DND-41 (cell line): Measurements from ENCODE around the gene CYP3A7.
"Not testable (repeated sequence)": the region's sequence is repeated elsewhere in the genome, so short reads cannot be mapped to it uniquely, and the experiment has no call there.

ENCODE experiments used
- ATAC-seq: fragments of 200-7000 bp; cut with Tn5 transposase; 3 replicates; pipeline ENCODE4 v1.9.1; 2021; ENCODE audit warnings: low read depth; ENCODE audit not compliant: insufficient read depth
- DNase-seq: peaks from one replicate; pipeline ENCODE4 v3.0.0-alpha.2; 2020
- H2AFZ ChIP-seq: 2 replicates; pipeline ENCODE4 v1.6.0; 2012; ENCODE audit warnings: low read depth, low read length
- H3K27ac ChIP-seq: 2 replicates; pipeline ENCODE4 v1.5.1; 2012; ENCODE audit warnings: low read length, inconsistent platforms
- H3K27me3 ChIP-seq: fragments of 200-600 bp; sonication (generic); 2 replicates; pipeline ENCODE4 v1.6.0; 2012; ENCODE audit warnings: low read length, mild to moderate bottlenecking, inconsistent platforms; ENCODE audit not compliant: insufficient read depth, poor library complexity
- H3K36me3 ChIP-seq: 2 replicates; pipeline ENCODE4 v1.5.1; 2012; ENCODE audit warnings: low read length, inconsistent platforms; ENCODE audit not compliant: insufficient read depth
- H3K4me1 ChIP-seq: 2 replicates; pipeline ENCODE4 v1.5.1; 2012; ENCODE audit warnings: mild to moderate bottlenecking, low read length; ENCODE audit not compliant: insufficient read depth
- H3K4me2 ChIP-seq: 2 replicates; pipeline ENCODE4 v1.6.0; 2012; ENCODE audit warnings: mild to moderate bottlenecking, moderate library complexity, low read length, inconsistent platforms; ENCODE audit not compliant: insufficient read depth
- H3K4me3 ChIP-seq, 2 experiments: fragments of 200-600 bp in 1 of 2; shearing (Covaris generic) in 1 of 2; 2 replicates each; pipeline ENCODE4 v1.5.1; 2012 to 2016; ENCODE audit warnings: inconsistent platforms in 2 of 2, low read length in 2 of 2, mild to moderate bottlenecking in 2 of 2, low read depth in 1 of 2, moderate library complexity in 1 of 2
- H3K79me2 ChIP-seq: 2 replicates; pipeline ENCODE4 v1.6.0; 2012; ENCODE audit warnings: low read length, inconsistent platforms; ENCODE audit not compliant: insufficient read depth
- H3K9ac ChIP-seq: 2 replicates; pipeline ENCODE4 v1.6.0; 2012; ENCODE audit warnings: low read depth, mild to moderate bottlenecking, inconsistent platforms, low read length, moderate library complexity
- H3K9me3 ChIP-seq: 2 replicates; pipeline ENCODE4 v1.5.1; 2012; ENCODE audit warnings: low read length, moderate library complexity, mild to moderate bottlenecking, inconsistent platforms; ENCODE audit not compliant: insufficient read depth, severe bottlenecking
- H4K20me1 ChIP-seq: 2 replicates; pipeline ENCODE4 v1.6.0; 2012; ENCODE audit warnings: low read length; ENCODE audit not compliant: insufficient read depth
- EZH2 ChIP-seq: IDR thresholded peaks from 3 replicates; pipeline ENCODE4 v1.6.1; 2012; ENCODE audit warnings: borderline replicate concordance, low read depth, mild to moderate bottlenecking, moderate library complexity, low read length, inconsistent platforms; ENCODE audit not compliant: severe bottlenecking
- TF ChIP-seq, protein P1 (sequence below): IDR thresholded peaks from 2 replicates; pipeline ENCODE4 v1.5.1; 2012; ENCODE audit warnings: borderline replicate concordance, low read length, moderate library complexity, mild to moderate bottlenecking; ENCODE audit not compliant: poor library complexity, severe bottlenecking; ENCODE audit errors: extremely low read depth

The CYP3A7 gene

DNA sequence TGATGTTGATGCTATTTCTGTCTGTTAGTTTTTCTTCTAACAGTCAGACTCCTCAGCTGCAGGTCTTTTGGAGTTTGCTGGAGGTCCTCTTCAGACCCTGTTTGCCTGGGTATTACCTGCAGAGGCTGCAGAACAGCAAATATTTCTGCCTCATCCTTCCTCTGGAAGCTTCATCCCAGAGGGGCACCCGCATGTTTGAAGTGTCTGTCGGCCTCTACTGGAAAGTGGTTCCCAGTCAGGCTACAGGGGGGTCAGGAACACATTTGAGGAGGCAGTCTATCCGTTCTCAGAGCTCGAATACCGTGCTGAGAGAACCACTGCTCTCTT, 41.9 kb downstream of the CYP3A7 start:
- Histone ChIP-seq H4K20me1 (no peaks in the 10 kb centered on the region), H3K9ac (no peak overlapping the region), H2AFZ (no peak overlapping the region), H3K36me3 (no peaks in the 10 kb centered on the region), H3K9me3 (no peaks in the 10 kb centered on the region), H3K4me1 (peaks cover 6% of the 10 kb centered on the region; the same call in 1 of the 2 replicates), H3K79me2 (no peaks in the 10 kb centered on the region), H3K4me2 (no peak overlapping the region), H3K27me3 (no peaks in the 10 kb centered on the region), H3K27ac (no peak overlapping the region), H3K4me3 (no peak overlapping the region)
- ATAC-seq: no peak
- TF ChIP-seq, protein P1, sequence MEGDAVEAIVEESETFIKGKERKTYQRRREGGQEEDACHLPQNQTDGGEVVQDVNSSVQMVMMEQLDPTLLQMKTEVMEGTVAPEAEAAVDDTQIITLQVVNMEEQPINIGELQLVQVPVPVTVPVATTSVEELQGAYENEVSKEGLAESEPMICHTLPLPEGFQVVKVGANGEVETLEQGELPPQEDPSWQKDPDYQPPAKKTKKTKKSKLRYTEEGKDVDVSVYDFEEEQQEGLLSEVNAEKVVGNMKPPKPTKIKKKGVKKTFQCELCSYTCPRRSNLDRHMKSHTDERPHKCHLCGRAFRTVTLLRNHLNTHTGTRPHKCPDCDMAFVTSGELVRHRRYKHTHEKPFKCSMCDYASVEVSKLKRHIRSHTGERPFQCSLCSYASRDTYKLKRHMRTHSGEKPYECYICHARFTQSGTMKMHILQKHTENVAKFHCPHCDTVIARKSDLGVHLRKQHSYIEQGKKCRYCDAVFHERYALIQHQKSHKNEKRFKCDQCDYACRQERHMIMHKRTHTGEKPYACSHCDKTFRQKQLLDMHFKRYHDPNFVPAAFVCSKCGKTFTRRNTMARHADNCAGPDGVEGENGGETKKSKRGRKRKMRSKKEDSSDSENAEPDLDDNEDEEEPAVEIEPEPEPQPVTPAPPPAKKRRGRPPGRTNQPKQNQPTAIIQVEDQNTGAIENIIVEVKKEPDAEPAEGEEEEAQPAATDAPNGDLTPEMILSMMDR: no peak
- no peak for TF ChIP-seq EZH2
- DNase-seq: no peak

DNA sequence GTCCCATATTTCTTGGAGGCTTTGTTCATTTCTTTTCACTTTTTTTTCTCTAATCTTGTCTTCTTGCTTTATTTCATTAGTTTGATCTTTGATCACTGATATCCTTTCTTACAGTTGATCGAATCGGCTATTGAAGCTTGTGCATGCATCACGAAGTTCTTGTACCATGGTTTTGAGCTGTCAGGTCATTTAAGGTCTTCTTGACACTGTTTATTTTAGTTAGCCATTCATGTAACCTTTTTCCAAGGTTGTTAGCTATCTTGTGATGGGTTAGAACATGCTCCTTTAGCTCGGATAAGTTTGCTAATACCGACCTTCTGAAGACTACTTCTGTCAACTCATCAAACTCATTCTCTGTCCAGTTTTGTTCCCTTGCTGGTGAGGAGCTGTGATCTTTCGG, 42.4 kb downstream of the CYP3A7 start:
- not testable (repeated sequence) for H2AFZ ChIP-seq, H3K4me2 ChIP-seq, H3K27me3 ChIP-seq, DNase-seq, H3K79me2 ChIP-seq, H4K20me1 ChIP-seq, H3K36me3 ChIP-seq, ATAC-seq, H3K9me3 ChIP-seq, H3K27ac ChIP-seq, H3K9ac ChIP-seq, H3K4me3 ChIP-seq, H3K4me1 ChIP-seq

DNA sequence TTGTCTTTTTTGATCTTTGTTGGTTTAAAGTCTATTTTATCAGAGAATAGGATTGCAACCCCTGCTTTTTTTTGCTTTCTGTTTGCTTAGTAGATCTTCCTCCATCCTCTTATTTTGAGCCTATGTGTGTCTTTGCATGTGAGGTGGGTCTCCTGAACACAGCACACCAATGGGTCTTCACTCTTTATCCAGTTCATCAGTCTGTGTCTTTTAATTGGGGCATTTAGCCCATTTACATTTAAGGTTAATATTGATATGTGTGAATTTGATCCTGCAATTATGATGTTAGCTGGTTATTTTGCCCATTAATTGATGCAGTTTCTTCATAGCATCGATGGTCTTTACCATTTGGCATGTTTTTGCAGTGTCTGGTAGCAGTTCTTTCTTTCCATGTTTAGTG, 43.3 kb downstream of the CYP3A7 start:
- not testable (repeated sequence) for H3K9me3 ChIP-seq, ATAC-seq

DNA sequence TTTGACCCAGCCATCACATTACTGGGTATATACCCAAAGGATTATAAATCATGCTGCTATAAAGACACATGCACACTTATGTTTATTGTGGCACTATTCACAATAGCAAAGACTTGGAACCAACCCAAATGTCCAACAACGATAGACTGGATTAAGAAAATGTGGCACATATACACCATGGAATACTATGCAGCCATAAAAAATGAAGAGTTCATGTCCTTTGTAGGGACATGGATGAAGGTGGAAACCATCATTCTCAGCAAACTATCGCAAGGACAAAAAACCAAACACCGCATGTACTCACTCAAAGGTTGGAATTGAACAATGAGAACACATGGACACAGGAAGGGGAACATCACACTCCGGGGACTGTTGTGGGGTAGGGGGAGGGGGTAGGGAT, 44.1 kb downstream of the CYP3A7 start:
- DNase-seq, H3K9ac ChIP-seq, H3K4me2 ChIP-seq, H3K79me2 ChIP-seq, H3K4me1 ChIP-seq, H3K27me3 ChIP-seq, H3K27ac ChIP-seq, H4K20me1 ChIP-seq, ATAC-seq, H3K9me3 ChIP-seq, H3K4me3 ChIP-seq, H3K36me3 ChIP-seq, H2AFZ ChIP-seq: not testable (repeated sequence)

More for the DNA sequence above, 43.3 kb downstream of the CYP3A7 start:
- H3K79me2 ChIP-seq, DNase-seq, H3K4me2 ChIP-seq, H2AFZ ChIP-seq, H3K4me3 ChIP-seq, H4K20me1 ChIP-seq, H3K27ac ChIP-seq, H3K27me3 ChIP-seq, H3K9ac ChIP-seq, H3K36me3 ChIP-seq, H3K4me1 ChIP-seq: not testable (repeated sequence)

DNA sequence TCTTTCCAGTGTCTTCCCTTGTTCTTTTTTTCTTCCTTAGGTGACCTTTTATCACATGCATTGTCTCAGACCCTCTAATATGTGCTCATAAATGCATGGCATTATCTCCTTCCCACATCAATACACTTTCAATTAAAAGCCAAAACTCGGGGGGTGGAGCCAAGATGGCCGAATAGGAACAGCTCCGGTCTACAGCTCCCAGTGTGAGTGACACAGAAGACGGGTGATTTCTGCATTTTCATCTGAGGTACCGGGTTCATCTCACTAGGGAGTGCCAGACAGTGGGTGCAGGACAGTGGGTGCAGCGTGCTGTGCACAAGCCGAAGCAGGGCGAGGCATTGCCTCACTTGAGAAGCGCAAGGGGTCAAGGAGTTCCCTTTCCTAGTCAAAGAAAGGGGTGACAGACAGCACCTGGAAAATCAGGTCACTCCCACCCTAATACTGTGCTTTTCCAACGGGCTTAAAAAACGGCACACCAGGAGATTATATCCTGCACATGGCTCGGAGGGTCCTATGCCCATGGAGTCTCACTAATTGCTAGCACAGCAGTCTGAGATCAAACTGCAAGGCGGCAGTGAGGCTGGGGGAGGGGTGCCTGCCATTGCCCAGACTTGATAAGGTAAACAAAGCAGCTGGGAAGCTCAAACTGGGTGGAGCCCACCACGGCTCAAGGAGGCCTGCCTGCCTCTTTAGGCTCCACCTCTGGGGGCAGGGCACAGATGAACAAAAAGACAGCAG, 49.0 kb downstream of the CYP3A7 start:
- not testable (repeated sequence) for H3K27ac ChIP-seq, H3K79me2 ChIP-seq, H3K36me3 ChIP-seq, ATAC-seq, H4K20me1 ChIP-seq, H2AFZ ChIP-seq, H3K9ac ChIP-seq, H3K9me3 ChIP-seq, H3K4me2 ChIP-seq, H3K27me3 ChIP-seq, H3K4me1 ChIP-seq, H3K4me3 ChIP-seq
- peak; percentile 10 for DNase-seq
